Heart right ventricle (tissue), 16 donors: Measurements from ENCODE around the gene S100A7. TPM values are rescaled to one million over a fixed set of nuclear protein-coding genes. Genes with fewer than 3 reads are reported as not detected.

Source experiments
- ATAC-seq, 8 donors: fragments of 200-7000 bp; cut with Tn5 transposase; one replicate each; pipeline ENCODE4 v1.9.1; 2020; ENCODE audit warnings: mild to moderate bottlenecking in 8 of 8, moderate library complexity in 8 of 8, moderate number of reproducible peaks in 1 of 8
- DNase-seq, 2 donors: peaks; one replicate each; pipeline ENCODE4 v3.0.0-alpha.2; 2020
- H3K27ac ChIP-seq, 10 donors: fragments of 200-600 bp; sonication (generic) in 2 of 10; one replicate each; pipeline versions ENCODE4 v1.5.0 to v1.8.0; 2020 to 2022; ENCODE audit warnings: mild to moderate bottlenecking in 3 of 10
- H3K27me3 ChIP-seq, 7 donors: fragments of 200-600 bp; one replicate each; pipeline ENCODE4 v1.8.0; 2021 to 2022; ENCODE audit warnings: mild to moderate bottlenecking in 2 of 7
- H3K36me3 ChIP-seq, 9 donors: fragments of 200-600 bp; sonication (generic) in 1 of 9; one replicate each; pipeline versions ENCODE4 v1.5.0 to v1.8.0; 2020 to 2022; ENCODE audit warnings: mild to moderate bottlenecking in 2 of 9
- H3K4me1 ChIP-seq, 9 donors: fragments of 200-600 bp; sonication (generic) in 1 of 9; one replicate each; pipeline versions ENCODE4 v1.5.0 to v1.8.0; 2020 to 2022; ENCODE audit warnings: mild to moderate bottlenecking in 4 of 9
- H3K4me3 ChIP-seq, 10 donors: fragments of 200-600 bp; sonication (generic) in 2 of 10; one replicate each; pipeline versions ENCODE4 v1.5.0 to v1.8.0; 2020 to 2022; ENCODE audit warnings: mild to moderate bottlenecking in 7 of 10, moderate library complexity in 2 of 10
- H3K9me3 ChIP-seq, 11 donors: fragments of 200-600 bp in 10 of 11; sonication (generic) in 2 of 11; one replicate each; pipeline versions ENCODE4 v1.5.0 to v1.8.0; 2013 to 2022; ENCODE audit warnings: mild to moderate bottlenecking in 2 of 11, control low read depth in 1 of 11, moderate library complexity in 1 of 11
- WGBS, 2 donors: extraction: QIAGEN DNeasy Blood & Tissue Kit; methylation state at CpG; one replicate each; pipeline ENCODE4 v1.1.7; 2013; ENCODE audit warnings: inconsistent platforms in 1 of 2; 5-methylcytosine and 5-hydroxymethylcytosine counted together
- intact Hi-C, 10 donors: fragments of 100-400 bp; cut with DNase I; formaldehyde crosslinking; loops; one replicate each; pipeline versions ENCODE4 v1.11.1 to v1.14.2; 2022
- polyA plus RNA-seq, 2 donors: library from polyadenylated mRNA; stranded (reverse); fragments of 200-250 nt; gene quantifications; one replicate each; pipeline ENCODE4 v1.2.3, GENCODE V29; 2013
- total RNA-seq, 10 donors: library from RNA; stranded (reverse); fragmentation: NEBNext Ultra II Directional in 3 of 10; extraction: Animal tissue kit (Norgen Biotek cat#: 25700) in 3 of 10; gene quantifications; one replicate each; pipeline versions ENCODE4 v1.2.1 to v1.2.4, GENCODE V29; 2021 to 2023
- TF ChIP-seq, protein P1 (sequence below), 9 donors: fragments of 200-600 bp; sonication (generic) in 2 of 9; IDR thresholded peaks; one replicate each; pipeline versions ENCODE4 v1.5.0 to v1.8.0; 2021 to 2022; ENCODE audit warnings: antibody characterized with exemption in 9 of 9, mild to moderate bottlenecking in 5 of 9, moderate library complexity in 1 of 9
- donor health status: Arrhythmogenic right ventricular cardiomyopathy.
- donor health status: ischemic (EF 13 %, LVEDD 7.1; RV severe dilation, severe dysfunction).
- donor health status: healthy with polysubstance abuse.
- donor health status: DM: no; HTN: yes; CAD: no.
- donor health status: DM: no; HTN: no; CAD: no.
- donor health status: ischemic (EF 25% LVEDD 6.9; RV normal size, moderate dysfunction).
- donor health status: ischemic (EF 25% LVEDD 5.7; RV mildly dilated, moderate dysfunction).
- donor health status: healthy.
- donor health status: DM: yes; HTN: yes; CAD: no.
- donor health status: Ischemic cardiomyopathy.
- donor health status: ischemic (EF 35%, LVEDD 5.7; RV mildly dilated, moderate dysfunction).
- donor health status: nonischemic (EF 11% LVEDD 7.7; RV severe dilation, severe dysfunction).
- donor health status: DM: yes; HTN: yes; CAD: no.
- donor health status: PGD.
- donor health status: ischemic (EF 29% LVEDD 5.4; RV normal size, mild dysfunction).
- donor health status: nonischemic (EF 23%, LVEDD 6.1; RV moderate dilation, normal function).

S100A7 gene
- total and polyA plus RNA-seq, 12 donors: 0.20 TPM; not detected in 11

DNA sequence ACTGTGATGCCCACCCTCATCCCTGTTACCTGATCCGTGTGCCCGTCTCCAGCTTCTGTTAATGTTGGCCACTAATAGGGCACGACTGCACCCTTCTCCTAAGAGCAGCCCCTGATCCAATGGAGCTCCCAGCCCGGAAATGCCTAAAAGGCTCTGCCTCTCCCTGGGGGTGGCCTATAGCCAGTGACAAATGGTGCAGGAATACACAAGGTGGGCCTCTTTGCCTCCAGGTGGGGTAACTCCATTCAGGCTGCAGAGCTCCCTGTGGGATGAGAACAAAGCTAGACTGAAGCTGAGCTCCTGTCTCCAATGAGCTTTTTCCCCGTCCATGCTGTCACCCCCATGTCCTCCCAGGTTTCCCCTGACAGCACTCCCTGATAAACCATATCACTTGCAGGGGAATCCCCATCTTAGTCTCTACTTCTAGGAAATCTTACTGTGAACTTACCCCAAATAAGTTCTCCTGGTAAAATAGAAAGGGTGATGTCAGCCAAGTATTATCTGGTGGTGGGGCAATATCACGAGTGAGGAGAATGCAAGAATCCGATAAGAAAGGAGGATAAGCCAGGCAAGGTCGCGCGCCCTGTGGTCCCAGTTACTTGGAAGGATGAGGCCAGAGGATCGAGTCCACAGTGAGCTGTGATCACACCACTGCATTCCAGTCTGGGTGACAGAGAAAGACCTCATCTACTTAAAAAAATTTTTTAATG, 25.6 kb downstream of the S100A7 start:
- Histone ChIP-seq H3K36me3 (no peaks in the 10 kb centered on the region), H3K27ac (no peak overlapping the region), H3K4me1 (no peaks in the 10 kb centered on the region), H3K4me3 (no peak overlapping the region), H3K9me3 (no peaks in the 10 kb centered on the region), H3K27me3 (peaks cover 0 to 23% (median 4%) of the 10 kb centered on the region in 7 donors)
- WGBS, 2 donors: 61 to 64% methylated on average over 11 of the region's 11 CpGs
- TF ChIP-seq, protein P1, sequence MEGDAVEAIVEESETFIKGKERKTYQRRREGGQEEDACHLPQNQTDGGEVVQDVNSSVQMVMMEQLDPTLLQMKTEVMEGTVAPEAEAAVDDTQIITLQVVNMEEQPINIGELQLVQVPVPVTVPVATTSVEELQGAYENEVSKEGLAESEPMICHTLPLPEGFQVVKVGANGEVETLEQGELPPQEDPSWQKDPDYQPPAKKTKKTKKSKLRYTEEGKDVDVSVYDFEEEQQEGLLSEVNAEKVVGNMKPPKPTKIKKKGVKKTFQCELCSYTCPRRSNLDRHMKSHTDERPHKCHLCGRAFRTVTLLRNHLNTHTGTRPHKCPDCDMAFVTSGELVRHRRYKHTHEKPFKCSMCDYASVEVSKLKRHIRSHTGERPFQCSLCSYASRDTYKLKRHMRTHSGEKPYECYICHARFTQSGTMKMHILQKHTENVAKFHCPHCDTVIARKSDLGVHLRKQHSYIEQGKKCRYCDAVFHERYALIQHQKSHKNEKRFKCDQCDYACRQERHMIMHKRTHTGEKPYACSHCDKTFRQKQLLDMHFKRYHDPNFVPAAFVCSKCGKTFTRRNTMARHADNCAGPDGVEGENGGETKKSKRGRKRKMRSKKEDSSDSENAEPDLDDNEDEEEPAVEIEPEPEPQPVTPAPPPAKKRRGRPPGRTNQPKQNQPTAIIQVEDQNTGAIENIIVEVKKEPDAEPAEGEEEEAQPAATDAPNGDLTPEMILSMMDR (IDR thresholded peaks at IDR 0.05): no peak
- no peak for DNase-seq
- ATAC-seq: no peak
- intact Hi-C loops: no loop called here

DNA sequence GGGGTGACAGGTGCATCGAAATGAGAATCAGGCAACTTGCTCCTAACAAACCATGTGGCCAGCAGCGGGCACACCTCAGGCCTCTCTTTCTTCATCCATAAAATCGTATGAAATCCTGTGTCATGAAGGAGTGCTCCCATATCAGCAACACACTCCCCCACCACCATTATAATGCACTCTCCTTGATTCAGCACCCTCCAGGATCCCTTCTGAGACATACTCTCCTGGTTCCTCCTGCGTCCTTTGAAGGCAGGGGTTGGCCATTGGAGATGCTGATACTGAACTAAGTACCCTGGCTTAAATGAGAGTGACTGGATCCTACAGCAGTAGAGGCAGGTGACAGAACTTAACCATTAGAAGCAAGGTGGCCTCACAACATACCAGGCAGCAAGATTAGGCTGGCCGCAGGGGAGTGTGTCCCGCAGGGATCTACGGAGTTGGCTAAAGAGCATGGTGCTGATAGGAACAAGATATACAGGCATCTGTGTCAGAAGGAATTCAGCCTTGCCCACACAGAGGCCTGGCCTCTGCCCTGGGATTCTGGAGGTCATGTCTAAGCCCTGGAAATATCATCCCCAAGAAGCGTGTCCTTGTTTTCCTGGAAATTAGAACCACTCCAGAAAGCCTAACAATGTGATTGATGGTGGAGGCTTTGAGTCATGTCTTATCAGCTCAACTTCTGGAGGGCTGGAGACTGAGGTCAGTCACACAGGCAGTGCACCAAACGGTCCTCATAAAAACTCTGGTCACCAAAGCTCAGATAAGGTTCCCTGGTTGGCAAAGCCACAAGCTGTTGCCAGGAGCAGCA, 27.4 kb downstream of the S100A7 start:
- H3K27me3 ChIP-seq: peaks cover 0 to 39% (median 14%) of the 10 kb centered on the region in 7 donors
- TF ChIP-seq, protein P1 (IDR thresholded peaks at IDR 0.05): no peak
- DNase-seq (no peak), ATAC-seq (no peak)
- H3K4me3 ChIP-seq: no peak overlapping the region
- no peak overlapping the region for H3K27ac ChIP-seq
- H3K4me1 ChIP-seq: no peaks in the 10 kb centered on the region
- intact Hi-C loops: no loop called here
- H3K9me3 ChIP-seq: no peaks in the 10 kb centered on the region
- WGBS, 2 donors: 54 to 56% methylated on average over 9 of the region's 9 CpGs
- H3K36me3 ChIP-seq: no peaks in the 10 kb centered on the region

- H3K27me3 ChIP-seq: peaks cover 0 to 32% (median 14%) of the 10 kb centered on the region in 7 donors
- no peak overlapping the region for H3K4me3 ChIP-seq
- no peaks in the 10 kb centered on the region for H3K4me1 ChIP-seq
- 67 to 73% methylated on average over 4 of the region's 4 CpGs for WGBS, 2 donors
- TF ChIP-seq, protein P1 (IDR thresholded peaks at IDR 0.05): no peak
- ATAC-seq (no peak), DNase-seq (no peak)
- intact Hi-C loops: no loop called here
- H3K27ac ChIP-seq: no peak overlapping the region
- no peaks in the 10 kb centered on the region for H3K9me3 ChIP-seq
- H3K36me3 ChIP-seq: no peaks in the 10 kb centered on the region
Measured at GRCh38 chr1:153431928-153432327, 28.5 kb downstream of the S100A7 start.

DNA sequence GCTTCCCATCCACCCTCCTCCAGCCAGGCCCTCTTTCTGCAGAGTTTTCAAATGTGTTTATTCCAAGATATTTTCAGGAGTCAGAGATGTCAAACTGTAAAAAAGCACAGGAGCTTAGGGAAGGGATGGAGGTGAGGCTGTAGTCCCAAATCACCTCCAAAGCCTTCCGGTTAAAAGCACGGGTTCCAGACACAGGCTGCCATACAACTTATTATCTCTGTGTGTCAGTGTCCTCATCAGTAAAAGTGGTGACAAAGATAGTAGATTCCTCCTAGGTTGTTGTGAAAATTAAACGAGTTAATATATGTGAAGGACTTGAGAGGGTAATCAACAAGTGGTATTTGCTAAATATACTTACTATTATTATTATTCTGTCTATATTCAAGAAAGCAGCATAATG, 29.0 kb downstream of the S100A7 start:
- intact Hi-C loops: no loop called here
- Histone ChIP-seq H3K27me3 (peaks cover 0 to 30% (median 18%) of the 10 kb centered on the region in 7 donors), H3K27ac (no peak overlapping the region), H3K4me1 (no peaks in the 10 kb centered on the region), H3K9me3 (no peaks in the 10 kb centered on the region), H3K4me3 (no peak overlapping the region), H3K36me3 (no peaks in the 10 kb centered on the region)
- ATAC-seq (no peak), DNase-seq (no peak)
- TF ChIP-seq, protein P1 (IDR thresholded peaks at IDR 0.05): no peak
- 63 to 69% methylated on average over 3 of the region's 3 CpGs for WGBS, 2 donors
